Measurements from ENCODE around the gene UBALD2. TPM values are rescaled to one million over a fixed set of nuclear protein-coding genes. Genes with fewer than 3 reads are reported as not detected.
"Not testable (repeated sequence)": the region's sequence is repeated elsewhere in the genome, so short reads cannot be mapped to it uniquely, and the experiment has no call there.

UBALD2 gene
- polyA plus RNA-seq, 2 donors = 35.4 to 49.7 TPM

- peaks cover 0 to 3% of the 10 kb centered on the region in 2 donors for H3K27me3 ChIP-seq (ENCODE audit: control insufficient read depth in 1 of 2, insufficient read depth in 2 of 2, low read length in 2 of 2)
- no peaks in the 10 kb centered on the region for H3K36me3 ChIP-seq (ENCODE audit: control insufficient read depth in 2 of 2, insufficient read depth in 2 of 2, low read length in 1 of 2)
- peaks cover 6% of the 10 kb centered on the region in 2 donors for H3K4me1 ChIP-seq (ENCODE audit: control insufficient read depth in 2 of 2, insufficient read depth in 2 of 2, low read length in 1 of 2)
- no peaks in the 10 kb centered on the region for H3K9me3 ChIP-seq (ENCODE audit: control insufficient read depth in 2 of 2, insufficient read depth in 1 of 2, low read depth in 1 of 2, low read length in 1 of 2)
- H3K4me3 ChIP-seq (ENCODE audit: low read depth in 1 of 2, low read length in 2 of 2) = no peak overlapping the region
- WGBS, 2 donors = 78 to 83% methylated on average over 12 of the region's 12 CpGs
- no peak overlapping the region for H3K27ac ChIP-seq (ENCODE audit: low read depth in 2 of 2, low read length in 1 of 2)
Measured at GRCh38 chr17:76243826-76244679, 21.1 kb upstream of the UBALD2 start.

GRCh38 chr17:76244721-76245120 lies 20.4 kb upstream of the UBALD2 start:
- H3K4me1 ChIP-seq (ENCODE audit: control insufficient read depth in 2 of 2, insufficient read depth in 2 of 2, low read length in 1 of 2); H3K9me3 ChIP-seq (ENCODE audit: control insufficient read depth in 2 of 2, insufficient read depth in 1 of 2, low read depth in 1 of 2, low read length in 1 of 2); H3K27ac ChIP-seq (ENCODE audit: low read depth in 2 of 2, low read length in 1 of 2); H3K27me3 ChIP-seq (ENCODE audit: control insufficient read depth in 1 of 2, insufficient read depth in 2 of 2, low read length in 2 of 2); H3K4me3 ChIP-seq (ENCODE audit: low read depth in 1 of 2, low read length in 2 of 2); H3K36me3 ChIP-seq (ENCODE audit: control insufficient read depth in 2 of 2, insufficient read depth in 2 of 2, low read length in 1 of 2): not testable (repeated sequence)
- WGBS, 2 donors = 96 to 97% methylated on average over 8 of the region's 8 CpGs

GRCh38 chr17:76246080-76247066 lies 18.8 kb upstream of the UBALD2 start:
- Histone ChIP-seq H3K36me3 (ENCODE audit: control insufficient read depth in 2 of 2, insufficient read depth in 2 of 2, low read length in 1 of 2) (no peaks in the 10 kb centered on the region), H3K4me1 (ENCODE audit: control insufficient read depth in 2 of 2, insufficient read depth in 2 of 2, low read length in 1 of 2) (no peaks in the 10 kb centered on the region), H3K4me3 (ENCODE audit: low read depth in 1 of 2, low read length in 2 of 2) (no peak overlapping the region), H3K27ac (ENCODE audit: low read depth in 2 of 2, low read length in 1 of 2) (no peak overlapping the region), H3K9me3 (ENCODE audit: control insufficient read depth in 2 of 2, insufficient read depth in 1 of 2, low read depth in 1 of 2, low read length in 1 of 2) (no peaks in the 10 kb centered on the region), H3K27me3 (ENCODE audit: control insufficient read depth in 1 of 2, insufficient read depth in 2 of 2, low read length in 2 of 2) (no peaks in the 10 kb centered on the region)
- 73 to 74% methylated on average over 7 of the region's 7 CpGs for WGBS, 2 donors

- 91% methylated on average over 8 of the region's 8 CpGs for WGBS, 2 donors
- Histone ChIP-seq H3K27me3 (ENCODE audit: control insufficient read depth in 1 of 2, insufficient read depth in 2 of 2, low read length in 2 of 2) (no peaks in the 10 kb centered on the region), H3K9me3 (ENCODE audit: control insufficient read depth in 2 of 2, insufficient read depth in 1 of 2, low read depth in 1 of 2, low read length in 1 of 2) (no peaks in the 10 kb centered on the region), H3K4me3 (ENCODE audit: low read depth in 1 of 2, low read length in 2 of 2) (no peak overlapping the region), H3K27ac (ENCODE audit: low read depth in 2 of 2, low read length in 1 of 2) (no peak overlapping the region), H3K36me3 (ENCODE audit: control insufficient read depth in 2 of 2, insufficient read depth in 2 of 2, low read length in 1 of 2) (no peaks in the 10 kb centered on the region), H3K4me1 (ENCODE audit: control insufficient read depth in 2 of 2, insufficient read depth in 2 of 2, low read length in 1 of 2) (peaks cover 0 to 7% of the 10 kb centered on the region in 2 donors)
Measured at GRCh38 chr17:76247304-76247703, 17.8 kb upstream of the UBALD2 start.

GRCh38 chr17:76248013-76248782 lies 16.9 kb upstream of the UBALD2 start:
- peaks cover 0 to 7% of the 10 kb centered on the region in 2 donors for H3K4me1 ChIP-seq (ENCODE audit: control insufficient read depth in 2 of 2, insufficient read depth in 2 of 2, low read length in 1 of 2)
- H3K9me3 ChIP-seq (ENCODE audit: control insufficient read depth in 2 of 2, insufficient read depth in 1 of 2, low read depth in 1 of 2, low read length in 1 of 2) = no peaks in the 10 kb centered on the region
- no peak overlapping the region for H3K4me3 ChIP-seq (ENCODE audit: low read depth in 1 of 2, low read length in 2 of 2)
- H3K27ac ChIP-seq (ENCODE audit: low read depth in 2 of 2, low read length in 1 of 2) = no peak overlapping the region
- no peaks in the 10 kb centered on the region for H3K27me3 ChIP-seq (ENCODE audit: control insufficient read depth in 1 of 2, insufficient read depth in 2 of 2, low read length in 2 of 2)
- WGBS, 2 donors = 68 to 73% methylated on average over 11 of the region's 11 CpGs
- no peaks in the 10 kb centered on the region for H3K36me3 ChIP-seq (ENCODE audit: control insufficient read depth in 2 of 2, insufficient read depth in 2 of 2, low read length in 1 of 2)

- WGBS, 2 donors = 88 to 92% methylated on average over 6 of the region's 6 CpGs
Measured at GRCh38 chr17:76250141-76250540, 15.0 kb upstream of the UBALD2 start.

GRCh38 chr17:76251478-76252039 lies 13.6 kb upstream of the UBALD2 start:
- H3K4me3 ChIP-seq (ENCODE audit: low read depth in 1 of 2, low read length in 2 of 2) = no peak overlapping the region
- 73 to 80% methylated on average over 8 of the region's 8 CpGs for WGBS, 2 donors
- peaks cover 0 to 7% of the 10 kb centered on the region in 2 donors for H3K4me1 ChIP-seq (ENCODE audit: control insufficient read depth in 2 of 2, insufficient read depth in 2 of 2, low read length in 1 of 2)
- peak overlapping the region; percentile 56 to 73 for H3K27ac ChIP-seq (ENCODE audit: low read depth in 2 of 2, low read length in 1 of 2)
- no peaks in the 10 kb centered on the region for H3K27me3 ChIP-seq (ENCODE audit: control insufficient read depth in 1 of 2, insufficient read depth in 2 of 2, low read length in 2 of 2)
- H3K36me3 ChIP-seq (ENCODE audit: control insufficient read depth in 2 of 2, insufficient read depth in 2 of 2, low read length in 1 of 2) = no peaks in the 10 kb centered on the region
- no peaks in the 10 kb centered on the region for H3K9me3 ChIP-seq (ENCODE audit: control insufficient read depth in 2 of 2, insufficient read depth in 1 of 2, low read depth in 1 of 2, low read length in 1 of 2)

More at GRCh38 chr17:76250141-76250540, 15.0 kb upstream of the UBALD2 start:
- no peaks in the 10 kb centered on the region for H3K9me3 ChIP-seq (ENCODE audit: control insufficient read depth in 2 of 2, insufficient read depth in 1 of 2, low read depth in 1 of 2, low read length in 1 of 2)
- H3K4me3 ChIP-seq (ENCODE audit: low read depth in 1 of 2, low read length in 2 of 2) = no peak overlapping the region
- no peaks in the 10 kb centered on the region for H3K36me3 ChIP-seq (ENCODE audit: control insufficient read depth in 2 of 2, insufficient read depth in 2 of 2, low read length in 1 of 2)
- no peaks in the 10 kb centered on the region for H3K27me3 ChIP-seq (ENCODE audit: control insufficient read depth in 1 of 2, insufficient read depth in 2 of 2, low read length in 2 of 2)
- H3K27ac ChIP-seq (ENCODE audit: low read depth in 2 of 2, low read length in 1 of 2) = no peak overlapping the region
- H3K4me1 ChIP-seq (ENCODE audit: control insufficient read depth in 2 of 2, insufficient read depth in 2 of 2, low read length in 1 of 2) = peaks cover 0 to 7% of the 10 kb centered on the region in 2 donors

GRCh38 chr17:76252040-76252954 lies 12.9 kb upstream of the UBALD2 start:
- Histone ChIP-seq H3K9me3 (ENCODE audit: control insufficient read depth in 2 of 2, insufficient read depth in 1 of 2, low read depth in 1 of 2, low read length in 1 of 2) (no peaks in the 10 kb centered on the region), H3K27ac (ENCODE audit: low read depth in 2 of 2, low read length in 1 of 2) (peak overlapping the region; percentile 56 to 73), H3K27me3 (ENCODE audit: control insufficient read depth in 1 of 2, insufficient read depth in 2 of 2, low read length in 2 of 2) (no peaks in the 10 kb centered on the region), H3K4me1 (ENCODE audit: control insufficient read depth in 2 of 2, insufficient read depth in 2 of 2, low read length in 1 of 2) (peaks cover 0 to 7% of the 10 kb centered on the region in 2 donors), H3K36me3 (ENCODE audit: control insufficient read depth in 2 of 2, insufficient read depth in 2 of 2, low read length in 1 of 2) (no peaks in the 10 kb centered on the region), H3K4me3 (ENCODE audit: low read depth in 1 of 2, low read length in 2 of 2) (no peak overlapping the region)
- 46 to 48% methylated on average over 11 of the region's 11 CpGs for WGBS, 2 donors

All from esophagus (tissue), 2 donors.